M059J (cell line): ENCODE data around the gene DBP. TPM values are rescaled to one million over a fixed set of nuclear protein-coding genes. Genes with fewer than 3 reads are reported as not detected.

Experiments
- DNase-seq: peaks from one replicate; pipeline ENCODE4 v3.0.0-alpha.2; 2012; ENCODE audit warnings: low read depth
- total RNA-seq: library from RNA; depleted of rRNA; stranded (reverse); fragments of >200 nt; shearing (Covaris generic); gene quantifications from 2 replicates; pipeline ENCODE4 v1.2.3, GENCODE V29; 2014

DBP gene
- total RNA-seq, 1 experiment from 2014 or later = 20.1 TPM

- DNase-seq = no peak
Observed at GRCh38 chr19:48611872-48612271, 25.3 kb downstream of the DBP start.

GRCh38 chr19:48609571-48610108 is 27.5 kb downstream of the DBP start:
- DNase-seq = no peak

DNA sequence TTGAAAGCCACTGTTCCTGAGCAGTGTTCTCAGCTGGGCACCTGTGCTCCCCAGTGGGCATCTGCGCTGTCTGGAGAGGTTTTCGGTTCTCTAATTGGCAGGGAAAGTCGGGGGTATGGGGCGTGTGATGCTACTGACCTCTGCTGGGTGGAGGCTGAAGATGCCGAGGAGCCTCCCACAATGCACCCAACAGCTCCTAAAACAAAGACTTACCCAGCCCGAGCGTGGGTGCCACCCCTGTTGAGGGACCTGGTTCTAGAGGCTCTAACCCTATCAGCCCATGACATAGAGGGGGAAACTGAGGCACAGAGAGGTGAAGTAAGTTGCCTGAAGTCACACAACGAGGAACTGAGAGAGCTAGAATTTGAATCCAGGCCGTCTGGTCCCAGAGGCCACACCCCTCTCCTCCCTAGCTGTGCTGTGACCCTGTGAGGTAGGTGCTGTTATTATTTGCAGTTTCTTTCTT is 28.3 kb downstream of the DBP start:
- peak; percentile 59 for DNase-seq

DNA sequence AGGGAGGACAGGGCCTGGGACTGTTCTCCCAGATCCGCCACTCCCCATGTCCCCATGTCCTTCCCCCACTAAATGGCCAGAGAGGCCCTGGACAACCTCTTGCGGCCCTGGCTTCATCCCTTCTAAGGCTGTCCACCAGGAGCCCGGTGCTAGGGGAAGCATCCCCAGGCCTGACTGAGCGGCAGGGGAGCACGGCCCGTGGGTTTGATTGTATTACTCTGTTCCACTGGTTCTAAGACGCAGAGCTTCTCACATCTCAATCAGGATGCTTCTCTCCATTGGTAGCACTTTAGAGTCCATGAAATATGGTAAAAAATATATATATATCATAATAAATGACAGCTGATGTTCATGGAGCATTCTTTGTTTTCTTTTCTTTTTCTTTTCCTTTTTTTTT is 29.8 kb downstream of the DBP start:
- no peak for DNase-seq

GRCh38 chr19:48606463-48607358 is 30.5 kb downstream of the DBP start, which contains the start of gene SPACA4:
TSS of gene SPACA4 (plus strand) at chr19:48606742. CDS start at chr19:48606979, 237 bp downstream.
- no peak for DNase-seq

DNA sequence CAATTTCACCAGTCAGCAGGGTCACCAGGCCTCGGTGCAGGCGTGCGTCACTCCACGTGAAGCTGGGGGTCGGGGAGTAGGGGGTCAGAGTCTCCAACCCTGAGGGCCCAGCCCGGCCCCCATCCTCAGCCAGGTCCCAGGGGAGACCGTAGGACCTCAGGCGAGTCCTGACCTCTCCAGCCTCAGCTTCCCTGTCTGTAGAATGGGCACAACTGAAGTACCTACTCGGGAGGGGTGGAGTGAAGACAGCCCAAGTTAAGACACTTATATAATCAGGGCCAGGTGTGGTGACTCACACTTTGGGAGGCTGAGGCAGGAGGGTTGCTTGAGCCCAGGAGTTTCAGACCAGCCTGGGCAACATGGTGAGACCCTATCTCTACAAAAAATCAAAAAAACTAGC is 33.3 kb downstream of the DBP start:
- DNase-seq = no peak

GRCh38 chr19:48603449-48603848 is 33.7 kb downstream of the DBP start:
- DNase-seq = no peak

- no peak for DNase-seq
Observed at GRCh38 chr19:48603001-48603400, 34.2 kb downstream of the DBP start.

- DNase-seq = no peak
Observed at GRCh38 chr19:48600679-48601417, 36.3 kb downstream of the DBP start.

- DNase-seq = no peak
Observed at GRCh38 chr19:48598996-48599700, 38.0 kb downstream of the DBP start.

GRCh38 chr19:48596679-48597465 is 40.3 kb downstream of the DBP start:
- peak; percentile 36 for DNase-seq

- no peak for DNase-seq
Observed at GRCh38 chr19:48596237-48596636, 40.9 kb downstream of the DBP start.

- no peak for DNase-seq
Observed at GRCh38 chr19:48595833-48596232, 41.3 kb downstream of the DBP start.

DNA sequence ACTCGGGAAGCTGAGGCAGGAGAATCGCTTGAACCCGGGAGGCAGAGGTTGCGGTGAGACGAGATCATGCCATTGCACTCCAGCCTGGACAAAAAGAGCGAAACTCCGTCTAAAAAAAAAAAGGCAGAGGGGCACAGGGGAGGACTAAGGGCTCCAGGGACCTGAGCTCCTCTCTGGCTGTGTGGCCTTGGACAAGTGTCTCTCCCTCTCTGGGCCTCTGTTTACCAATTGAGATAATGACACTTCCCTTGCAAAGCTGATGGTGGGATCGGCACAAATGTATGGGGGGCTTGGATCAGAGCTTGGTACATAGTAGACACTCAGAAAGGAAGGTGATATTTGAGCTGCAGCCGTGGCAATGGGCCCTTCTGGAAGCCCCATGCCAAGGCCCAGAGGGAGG is 42.0 kb downstream of the DBP start:
- DNase-seq = no peak

- DNase-seq = peak; percentile 44
Observed at GRCh38 chr19:48591021-48591420, 46.2 kb downstream of the DBP start.

GRCh38 chr19:48588670-48589401 is 48.3 kb downstream of the DBP start:
- peak; percentile 88 for DNase-seq

- DNase-seq = no peak
Observed at GRCh38 chr19:48587387-48587786, 49.8 kb downstream of the DBP start.

GRCh38 chr19:48582168-48582567 is 55.0 kb downstream of the DBP start:
- no peak for DNase-seq
